Neural cell (in vitro differentiated cells): ENCODE results near the gene PDE6A.

Experiments
- CTCF ChIP-seq: fragments of 450-650 bp; IDR thresholded peaks from 2 replicates; pipeline ENCODE4 v1.5.1; 2014; ENCODE audit warnings: antibody characterized with exemption, mild to moderate bottlenecking, moderate library complexity; ENCODE audit not compliant: poor library complexity, severe bottlenecking
- EP300 ChIP-seq: fragments of 450-650 bp; conservative IDR thresholded peaks from 2 replicates; pipeline ENCODE4 v1.6.1; 2014; ENCODE audit warnings: antibody characterized with exemption, mild to moderate bottlenecking, moderate library complexity; ENCODE audit not compliant: poor library complexity, severe bottlenecking
- POLR2AphosphoS5 ChIP-seq: IDR thresholded peaks from 2 replicates; pipeline ENCODE4 v1.6.1; 2012
- REST ChIP-seq: IDR thresholded peaks from 2 replicates; pipeline ENCODE4 v1.6.1; 2012; ENCODE audit warnings: borderline replicate concordance
- SMC3 ChIP-seq: fragments of 450-650 bp; conservative IDR thresholded peaks from 2 replicates; pipeline ENCODE4 v1.6.1; 2014; ENCODE audit warnings: antibody characterized with exemption, mild to moderate bottlenecking, moderate library complexity; ENCODE audit not compliant: poor library complexity

- no peak for TF ChIP-seq SMC3
- TF ChIP-seq CTCF = no peak
- no peak for TF ChIP-seq EP300
- no peak for TF ChIP-seq POLR2AphosphoS5
- TF ChIP-seq REST = no peak
These were observed 48.9 kb upstream of the PDE6A start for GRCh38 chr5:149993471-149993870.
